ENCODE measurements around the gene UMODL1. TPM values are rescaled to one million over a fixed set of nuclear protein-coding genes. Genes with fewer than 3 reads are reported as not detected.

UMODL1 gene
- total and polyA plus RNA-seq, 2 donors: not detected

DNA sequence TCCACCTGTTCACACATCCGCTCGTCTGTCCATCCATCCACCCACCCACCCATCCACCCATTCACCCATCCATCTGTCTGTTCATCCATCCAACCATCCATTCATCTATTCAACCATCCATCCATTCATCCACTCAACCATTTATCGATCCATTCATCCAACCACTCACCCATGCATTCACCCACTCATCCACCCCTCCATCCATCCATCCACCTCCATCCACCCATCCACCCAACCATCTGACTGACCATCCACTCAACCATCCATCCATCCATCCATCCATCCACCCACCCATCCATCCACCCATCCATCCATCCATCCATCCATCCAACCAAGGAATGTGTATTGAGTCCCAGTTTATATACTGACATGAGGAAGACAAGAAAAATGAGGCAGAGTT is 73.1 kb downstream of the UMODL1 start:
- no peak for DNase-seq (ENCODE audit: extremely low spot score)
- 92% methylated on average over 3 of the region's 3 CpGs for WGBS

DNA sequence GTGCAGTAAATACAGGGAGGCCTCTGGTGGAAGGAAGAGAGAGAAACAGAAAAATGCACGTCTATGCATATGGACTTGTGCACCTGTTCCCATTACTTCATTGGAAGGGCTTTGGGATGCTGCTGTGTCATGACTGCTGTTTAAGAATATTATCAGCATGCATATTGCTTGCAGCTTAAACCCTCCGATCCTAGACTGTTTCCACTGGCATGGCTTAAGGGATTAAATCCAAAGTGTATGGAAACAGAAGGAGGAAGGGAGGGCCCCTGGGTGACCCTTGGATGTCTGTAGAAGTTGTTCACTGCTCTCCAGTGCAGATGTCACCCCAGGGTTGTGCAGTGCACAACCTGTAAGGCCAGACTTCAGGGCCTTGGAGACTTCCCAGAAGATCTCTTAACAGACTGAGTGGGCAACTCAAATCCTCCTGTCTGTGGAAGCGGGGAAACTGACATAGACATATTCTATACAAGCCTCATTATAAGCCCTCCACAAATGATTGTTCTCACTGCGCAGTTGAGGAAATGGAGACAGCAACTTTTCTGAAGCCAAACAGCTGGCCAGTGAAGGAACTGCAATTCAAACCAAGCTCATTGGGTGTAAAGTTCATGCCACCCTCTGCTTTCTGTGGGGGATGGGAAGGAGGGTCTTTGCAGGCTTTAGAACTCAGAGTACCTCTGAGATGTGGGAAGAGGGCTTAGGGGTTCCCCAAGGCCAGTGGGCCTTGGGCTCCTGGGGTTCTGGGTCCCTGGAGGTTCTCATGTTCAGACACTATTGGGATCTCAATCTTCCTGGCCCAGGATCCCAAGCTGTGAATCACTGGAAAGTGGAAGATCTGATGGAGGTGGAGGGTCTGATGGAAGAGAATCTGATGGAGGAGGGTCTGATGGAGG is 73.8 kb downstream of the UMODL1 start:
- WGBS: 45% methylated on average over 4 of the region's 4 CpGs
- DNase-seq (ENCODE audit: extremely low spot score): no peak
- no peaks in the 10 kb centered on the region for H3K4me1 ChIP-seq (ENCODE audit: insufficient read depth)

More for the DNA sequence above, 73.1 kb downstream of the UMODL1 start:
- no peaks in the 10 kb centered on the region for H3K4me1 ChIP-seq (ENCODE audit: insufficient read depth)
- H3K36me3 ChIP-seq (ENCODE audit: insufficient read depth): no peaks in the 10 kb centered on the region
- H3K27ac ChIP-seq (ENCODE audit: low read depth): no peak overlapping the region
- H3K4me3 ChIP-seq (ENCODE audit: low read depth, low read length): no peak overlapping the region

DNA sequence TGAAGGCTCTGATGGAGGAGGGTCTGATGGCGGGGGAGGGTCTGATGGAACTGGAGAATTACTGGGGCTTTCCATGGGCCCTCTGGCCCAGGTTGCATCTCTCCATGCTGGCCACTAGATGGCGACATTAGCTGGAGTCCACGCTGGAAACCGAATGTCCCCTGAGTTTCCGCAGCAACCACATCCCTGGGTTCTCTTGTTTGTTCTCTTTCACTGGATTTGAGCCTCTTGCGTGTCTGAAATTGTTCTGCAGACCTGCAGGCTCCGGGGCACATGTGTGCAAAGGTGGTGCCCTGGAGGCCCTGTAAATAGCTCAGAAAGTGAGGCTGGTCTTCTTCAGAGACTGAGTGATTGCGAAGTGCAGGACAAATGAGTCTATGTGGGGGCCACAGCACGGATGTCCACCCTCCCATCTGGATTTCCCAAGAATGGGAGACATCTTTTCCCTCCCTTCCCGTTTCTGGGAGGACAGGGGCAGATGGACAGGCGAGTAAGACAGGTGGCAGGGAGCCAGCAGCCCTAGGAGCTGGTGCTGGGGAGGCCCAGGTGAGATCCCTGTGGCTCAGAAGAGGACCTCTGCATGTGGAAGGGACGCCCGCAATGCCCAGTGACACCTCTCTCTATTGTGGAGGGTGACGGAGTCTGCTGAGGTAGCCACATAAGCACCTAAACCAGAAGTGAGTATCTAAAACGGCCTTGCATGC is 74.6 kb downstream of the UMODL1 start:
- Histone ChIP-seq H3K27ac (ENCODE audit: low read depth) (no peak overlapping the region), H3K4me3 (ENCODE audit: low read depth, low read length) (no peak overlapping the region), H3K36me3 (ENCODE audit: insufficient read depth) (no peaks in the 10 kb centered on the region), H3K4me1 (ENCODE audit: insufficient read depth) (no peaks in the 10 kb centered on the region)
- peak; percentile 54 for DNase-seq (ENCODE audit: extremely low spot score)
- 34% methylated on average over 15 of the region's 15 CpGs for WGBS

More for the DNA sequence above, 73.8 kb downstream of the UMODL1 start:
- no peak overlapping the region for H3K27ac ChIP-seq (ENCODE audit: low read depth)
- no peak overlapping the region for H3K4me3 ChIP-seq (ENCODE audit: low read depth, low read length)
- H3K36me3 ChIP-seq (ENCODE audit: insufficient read depth): no peaks in the 10 kb centered on the region

DNA sequence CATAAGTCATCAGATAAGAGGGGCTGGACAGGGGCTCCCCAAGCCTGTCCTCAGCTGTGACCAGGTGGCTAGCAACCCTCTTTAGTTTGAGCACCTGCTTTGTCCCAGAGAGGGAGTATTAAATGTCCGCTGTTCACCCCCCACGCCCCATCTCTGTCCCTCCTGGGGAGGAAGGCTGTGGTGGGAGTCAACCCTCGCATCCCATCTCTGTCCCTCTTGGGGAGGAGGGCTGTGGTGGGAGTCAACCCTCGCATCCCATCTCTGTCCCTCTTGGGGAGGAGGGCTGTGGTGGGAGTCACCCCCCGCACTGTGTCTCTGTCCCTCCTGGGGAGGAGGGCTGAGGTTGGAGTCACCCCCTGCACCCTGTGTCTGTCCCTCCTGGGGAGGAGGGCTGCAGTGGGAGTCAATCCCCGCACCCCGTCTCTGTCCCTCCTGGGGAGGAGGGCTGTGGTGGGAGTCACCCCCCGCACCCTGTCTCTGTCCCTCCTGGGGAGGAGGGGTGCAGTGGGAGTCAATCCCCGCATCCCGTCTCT is 75.2 kb downstream of the UMODL1 start:
- Histone ChIP-seq H3K36me3 (ENCODE audit: insufficient read depth) (no peaks in the 10 kb centered on the region), H3K4me1 (ENCODE audit: insufficient read depth) (no peaks in the 10 kb centered on the region), H3K4me3 (ENCODE audit: low read depth, low read length) (no peak overlapping the region), H3K27ac (ENCODE audit: low read depth) (no peak overlapping the region)
- DNase-seq (ENCODE audit: extremely low spot score): no peak
- WGBS: 87% methylated on average over 10 of the region's 10 CpGs

DNA sequence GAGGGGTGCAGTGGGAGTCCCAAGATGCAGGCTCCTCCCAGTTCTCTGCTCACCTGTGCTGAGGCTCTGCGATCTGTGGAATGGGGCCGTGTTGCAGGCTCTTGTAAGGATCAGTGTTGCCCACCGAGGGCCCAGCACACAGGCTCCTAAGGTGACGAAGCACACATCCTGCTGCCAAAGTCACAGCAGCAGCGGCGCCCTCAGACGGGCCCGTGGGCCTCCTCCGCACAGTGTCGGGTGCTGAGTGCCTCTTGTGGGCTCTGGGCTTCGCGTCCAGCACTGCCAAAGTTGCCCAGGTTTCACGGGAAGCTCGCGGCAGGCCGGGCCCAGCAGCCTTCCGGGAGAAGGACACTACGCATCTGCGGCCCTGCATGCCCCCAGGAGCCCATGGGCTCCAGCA is 75.7 kb downstream of the UMODL1 start:
- 81% methylated on average over 19 of the region's 19 CpGs for WGBS
- no peak overlapping the region for H3K4me3 ChIP-seq (ENCODE audit: low read depth, low read length)
- no peaks in the 10 kb centered on the region for H3K36me3 ChIP-seq (ENCODE audit: insufficient read depth)
- DNase-seq (ENCODE audit: extremely low spot score): no peak
- no peaks in the 10 kb centered on the region for H3K4me1 ChIP-seq (ENCODE audit: insufficient read depth)
- H3K27ac ChIP-seq (ENCODE audit: low read depth): no peak overlapping the region

DNA sequence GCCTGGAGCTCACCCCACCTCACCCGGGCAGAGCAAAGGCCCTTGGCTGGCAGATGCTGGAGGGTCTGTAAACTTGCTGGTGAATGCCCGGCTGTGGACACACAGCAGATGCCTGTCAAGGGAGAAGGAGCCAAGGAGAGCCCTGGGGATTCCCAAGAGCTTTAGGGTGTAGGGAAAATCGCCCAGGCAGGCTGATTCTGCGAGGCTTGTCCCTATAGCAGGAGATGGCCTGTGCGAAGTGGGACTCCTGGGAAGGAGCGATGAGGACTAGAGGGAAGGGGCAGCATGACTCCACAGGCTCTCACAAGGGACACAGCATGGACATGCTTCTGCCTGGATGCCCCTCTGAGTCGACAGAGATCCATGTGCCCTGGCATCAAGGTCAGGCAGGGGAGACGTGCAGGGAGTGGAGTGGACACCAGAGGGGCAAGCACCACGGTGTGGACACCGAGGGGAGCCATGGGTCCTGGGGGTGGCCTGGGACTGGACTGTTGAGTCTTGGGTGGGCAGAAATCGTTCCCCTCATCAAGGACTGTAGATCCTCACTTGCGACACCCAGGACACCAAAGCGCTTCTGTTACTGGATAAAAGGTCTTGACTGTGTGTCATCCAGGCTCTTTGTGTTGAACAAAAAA is 76.4 kb downstream of the UMODL1 start:
- no peaks in the 10 kb centered on the region for H3K36me3 ChIP-seq (ENCODE audit: insufficient read depth)
- no peaks in the 10 kb centered on the region for H3K4me1 ChIP-seq (ENCODE audit: insufficient read depth)
- WGBS: 77% methylated on average over 13 of the region's 13 CpGs
- H3K27ac ChIP-seq (ENCODE audit: low read depth): no peak overlapping the region
- H3K4me3 ChIP-seq (ENCODE audit: low read depth, low read length): no peak overlapping the region
- no peak for DNase-seq (ENCODE audit: extremely low spot score)

DNA sequence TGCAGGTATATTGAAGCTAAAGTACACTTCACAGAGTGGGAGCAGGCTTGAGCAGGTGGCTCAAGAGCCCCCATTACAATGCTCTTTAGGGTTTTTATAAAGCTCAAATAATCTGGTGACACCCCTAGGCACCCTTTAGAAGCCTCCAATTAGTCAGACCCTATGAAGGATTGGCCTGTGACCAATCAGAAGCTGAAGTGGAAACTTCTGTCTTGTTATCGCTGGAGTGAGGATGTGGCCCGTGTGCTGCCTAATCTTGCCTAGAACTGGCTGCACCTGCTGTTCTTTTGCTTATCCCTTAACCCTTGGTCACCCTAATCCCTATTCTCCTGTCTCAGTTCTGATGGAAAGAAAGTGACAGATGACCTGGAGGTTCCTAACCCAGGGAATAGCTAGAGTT is 77.0 kb downstream of the UMODL1 start:
- no peaks in the 10 kb centered on the region for H3K4me1 ChIP-seq (ENCODE audit: insufficient read depth)
- no peak overlapping the region for H3K27ac ChIP-seq (ENCODE audit: low read depth)
- 44% methylated on average over 2 of the region's 2 CpGs for WGBS
- no peaks in the 10 kb centered on the region for H3K36me3 ChIP-seq (ENCODE audit: insufficient read depth)
- H3K4me3 ChIP-seq (ENCODE audit: low read depth, low read length): no peak overlapping the region
- no peak for DNase-seq (ENCODE audit: extremely low spot score)

DNA sequence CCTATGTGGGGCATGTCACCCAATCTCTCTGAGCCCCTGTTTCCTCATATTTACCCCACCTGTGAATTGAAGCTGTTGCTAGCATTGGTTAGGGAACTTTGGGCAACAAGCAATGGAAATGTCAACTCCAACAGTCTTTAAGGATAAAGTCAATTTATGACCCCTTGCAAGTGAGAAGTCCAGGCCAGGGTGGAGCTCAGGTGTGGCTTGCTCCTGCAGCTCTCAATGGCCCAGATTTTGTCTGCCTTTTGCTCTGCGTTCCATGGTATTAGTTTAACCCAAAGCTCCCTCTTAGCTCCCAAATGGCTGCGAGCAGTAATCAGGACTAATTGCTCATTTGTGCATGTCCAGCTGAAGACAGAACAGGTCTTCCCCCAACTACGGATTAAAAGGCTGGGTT is 77.5 kb downstream of the UMODL1 start:
- Histone ChIP-seq H3K36me3 (ENCODE audit: insufficient read depth) (no peaks in the 10 kb centered on the region), H3K27ac (ENCODE audit: low read depth) (no peak overlapping the region), H3K4me3 (ENCODE audit: low read depth, low read length) (no peak overlapping the region), H3K4me1 (ENCODE audit: insufficient read depth) (no peaks in the 10 kb centered on the region)
- 95% methylated on average over 3 of the region's 3 CpGs for WGBS
- DNase-seq (ENCODE audit: extremely low spot score): no peak

DNA sequence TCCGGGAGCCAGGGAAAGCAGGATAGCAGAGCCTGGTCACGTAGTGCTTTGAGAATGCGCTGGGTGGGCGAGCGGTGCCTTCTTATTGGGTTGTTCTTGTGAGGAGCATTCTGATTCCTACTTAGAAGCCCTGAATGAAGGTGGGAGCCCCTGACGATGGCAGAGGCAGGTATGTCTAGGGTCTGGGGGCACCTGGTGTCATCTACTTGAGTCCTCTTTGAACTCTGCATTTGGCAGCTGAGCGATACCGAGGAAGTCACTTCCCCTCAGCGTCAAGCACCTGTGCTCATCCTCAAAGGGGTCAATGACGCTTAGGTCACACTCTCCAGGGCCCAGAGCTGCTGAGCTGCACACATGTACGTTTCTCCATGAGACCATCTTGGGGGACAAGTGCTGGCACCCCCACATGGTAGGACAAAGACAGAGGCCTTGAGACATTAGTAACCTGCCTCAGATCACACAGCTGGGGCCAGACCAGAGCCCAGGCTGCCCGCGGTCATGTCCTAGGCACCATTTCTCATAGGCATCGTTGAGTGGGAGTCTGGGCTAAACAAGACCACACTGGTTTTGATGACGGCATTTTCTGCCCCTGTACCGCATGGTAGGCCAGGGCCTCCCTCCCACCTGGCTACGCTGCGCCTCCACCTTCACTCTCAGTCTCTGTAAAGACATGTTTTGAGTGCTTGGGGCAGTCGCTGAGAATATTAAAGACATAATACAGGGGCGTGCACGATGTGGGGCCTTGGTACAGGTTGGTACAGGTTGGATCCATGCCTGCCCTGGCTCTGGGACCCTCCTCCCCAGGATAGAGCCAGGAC is 78.7 kb downstream of the UMODL1 start:
- no peaks in the 10 kb centered on the region for H3K36me3 ChIP-seq (ENCODE audit: insufficient read depth)
- H3K4me3 ChIP-seq (ENCODE audit: low read depth, low read length): no peak overlapping the region
- no peaks in the 10 kb centered on the region for H3K4me1 ChIP-seq (ENCODE audit: insufficient read depth)
- H3K27ac ChIP-seq (ENCODE audit: low read depth): no peak overlapping the region
- 91% methylated on average over 21 of the region's 21 CpGs for whole genome bisulfite sequencing
- no peak for DNase-seq (ENCODE audit: extremely low spot score)

DNA sequence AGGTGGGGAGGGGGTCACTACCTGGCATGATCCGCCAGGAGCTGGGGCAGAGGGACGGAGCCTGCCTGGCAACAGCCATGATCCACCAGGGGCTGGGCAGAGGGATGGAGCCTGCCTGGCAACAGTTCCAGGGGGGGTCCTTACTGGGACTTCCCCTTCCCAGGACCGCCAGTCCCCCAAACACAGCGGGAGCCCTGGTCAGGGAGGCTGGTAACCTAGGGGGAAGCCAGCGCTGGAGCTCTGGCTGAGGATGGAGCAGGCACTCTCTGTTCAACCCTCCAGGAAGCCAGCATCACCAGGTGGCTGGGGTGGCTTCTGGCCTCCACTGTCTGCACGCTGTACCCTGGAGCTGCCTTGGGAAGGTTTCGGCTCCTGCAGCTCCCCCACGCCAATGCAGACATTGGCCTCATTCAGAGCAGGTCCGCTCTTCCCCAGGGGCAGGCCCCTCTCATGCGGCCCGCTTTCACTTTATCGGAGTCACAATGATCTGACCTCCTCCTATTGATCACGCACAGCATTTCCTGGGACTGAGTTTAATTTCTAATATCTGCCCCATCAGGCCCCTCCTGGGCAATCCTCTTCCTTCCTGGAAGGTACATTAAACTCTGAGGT is 79.5 kb downstream of the UMODL1 start:
- H3K4me1 ChIP-seq (ENCODE audit: insufficient read depth): no peaks in the 10 kb centered on the region
- no peak for DNase-seq (ENCODE audit: extremely low spot score)
- no peaks in the 10 kb centered on the region for H3K36me3 ChIP-seq (ENCODE audit: insufficient read depth)
- H3K4me3 ChIP-seq (ENCODE audit: low read depth, low read length): no peak overlapping the region
- WGBS: 86% methylated on average over 13 of the region's 13 CpGs
- H3K27ac ChIP-seq (ENCODE audit: low read depth): no peak overlapping the region

DNA sequence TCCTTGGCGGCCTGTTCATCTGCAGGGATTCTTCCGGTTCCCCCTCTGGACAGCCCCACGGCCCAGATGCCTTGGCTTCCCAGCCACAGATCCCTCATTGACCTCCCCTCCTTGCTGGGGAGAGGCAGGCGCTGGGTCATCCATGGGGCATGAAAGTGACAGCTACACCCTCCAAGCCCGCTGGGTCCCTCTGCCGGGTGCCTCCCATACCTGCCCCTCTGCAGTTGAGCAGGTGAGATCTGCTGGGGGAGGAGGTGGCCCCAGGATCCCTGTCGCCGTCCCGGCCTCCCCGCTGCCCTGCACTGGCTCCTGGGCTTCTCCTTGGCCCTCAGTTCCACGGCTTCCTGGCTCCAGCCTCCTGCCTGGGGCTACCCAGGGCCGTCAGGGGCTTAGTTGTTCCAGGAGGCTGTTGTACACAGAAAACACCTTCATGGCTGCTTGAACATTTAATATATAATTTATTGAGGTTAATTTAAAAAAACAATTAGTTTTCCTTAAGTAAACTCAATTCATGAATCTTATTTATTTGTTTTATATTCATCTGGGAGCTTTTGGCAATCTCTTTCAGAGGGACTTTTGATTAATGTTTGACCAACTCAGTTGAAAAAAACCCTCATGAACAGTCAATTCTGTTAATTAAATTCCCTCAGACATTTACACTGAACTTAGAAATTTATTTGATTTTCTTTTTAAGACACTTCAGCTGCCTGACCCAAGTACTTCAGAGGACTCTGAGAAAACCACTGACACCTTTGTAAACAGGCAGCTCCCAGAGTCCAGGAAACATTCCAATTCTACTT is 80.2 kb downstream of the UMODL1 start:
- Histone ChIP-seq H3K36me3 (ENCODE audit: insufficient read depth) (no peaks in the 10 kb centered on the region), H3K4me3 (ENCODE audit: low read depth, low read length) (no peak overlapping the region), H3K4me1 (ENCODE audit: insufficient read depth) (no peaks in the 10 kb centered on the region), H3K27ac (ENCODE audit: low read depth) (no peak overlapping the region)
- no peak for DNase-seq (ENCODE audit: extremely low spot score)
- 72% methylated on average over 12 of the region's 12 CpGs for WGBS

DNA sequence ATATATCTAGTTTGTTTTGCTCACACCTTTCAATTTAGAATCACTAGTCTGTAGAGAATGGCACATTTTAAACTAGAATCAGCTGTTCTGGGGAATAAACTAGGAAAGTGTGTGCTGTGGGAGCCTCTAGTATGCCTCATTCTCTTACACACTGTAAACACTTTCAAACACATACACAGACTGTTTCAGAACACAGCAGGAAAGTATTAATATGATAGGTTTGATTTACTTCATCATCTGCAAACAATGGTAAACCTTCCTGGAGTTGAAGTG is 80.8 kb downstream of the UMODL1 start:
- no peak overlapping the region for H3K27ac ChIP-seq (ENCODE audit: low read depth)
- no peaks in the 10 kb centered on the region for H3K36me3 ChIP-seq (ENCODE audit: insufficient read depth)
- DNase-seq (ENCODE audit: extremely low spot score): no peak
- no peaks in the 10 kb centered on the region for H3K4me1 ChIP-seq (ENCODE audit: insufficient read depth)
- H3K4me3 ChIP-seq (ENCODE audit: low read depth, low read length): no peak overlapping the region
